ENCODE measurements around the gene MAPT. TPM values are rescaled to one million over a fixed set of nuclear protein-coding genes. Genes with fewer than 3 reads are reported as not detected.

MAPT gene
- total RNA-seq, 1 donor from 2014 or later: 0.06 TPM

GRCh38 chr17:45997166-45997565 is 102.8 kb downstream of the MAPT start:
- TF ChIP-seq CTCF (conservative IDR thresholded peaks at IDR 0.05; ENCODE audit: low read depth, low read length): no peak
- DNase-seq (ENCODE audit: low read depth): no peak
- no peak overlapping the region for H3K4me3 ChIP-seq (ENCODE audit: low read depth, low read length)

GRCh38 chr17:45997624-45998023 is 103.3 kb downstream of the MAPT start:
- TF ChIP-seq CTCF (conservative IDR thresholded peaks at IDR 0.05; ENCODE audit: low read depth, low read length): no peak
- no peak for DNase-seq (ENCODE audit: low read depth)
- H3K4me3 ChIP-seq (ENCODE audit: low read depth, low read length): no peak overlapping the region

- DNase-seq (ENCODE audit: low read depth): no peak
- TF ChIP-seq CTCF (conservative IDR thresholded peaks at IDR 0.05; ENCODE audit: low read depth, low read length): no peak
- no peak within 1 kb of the TSS for H3K4me3 ChIP-seq (ENCODE audit: low read depth, low read length)
Measured at GRCh38 chr17:45998987-45999899, 104.9 kb downstream of the MAPT start, which contains the start of gene STH. STH (plus strand) TSS chr17:45999250; CDS start chr17:45999280, 30 bp downstream.

GRCh38 chr17:45999900-46000290 is 105.5 kb downstream of the MAPT start:
- no peak for TF ChIP-seq CTCF (conservative IDR thresholded peaks at IDR 0.05; ENCODE audit: low read depth, low read length)
- DNase-seq (ENCODE audit: low read depth): no peak
- no peak overlapping the region for H3K4me3 ChIP-seq (ENCODE audit: low read depth, low read length)

- no peak for TF ChIP-seq CTCF (conservative IDR thresholded peaks at IDR 0.05; ENCODE audit: low read depth, low read length)
- no peak overlapping the region for H3K4me3 ChIP-seq (ENCODE audit: low read depth, low read length)
- no peak for DNase-seq (ENCODE audit: low read depth)
Measured at GRCh38 chr17:46000292-46000691, 105.9 kb downstream of the MAPT start.

- no peak for TF ChIP-seq CTCF (conservative IDR thresholded peaks at IDR 0.05; ENCODE audit: low read depth, low read length)
- no peak for DNase-seq (ENCODE audit: low read depth)
- H3K4me3 ChIP-seq (ENCODE audit: low read depth, low read length): no peak overlapping the region
Measured at GRCh38 chr17:46000757-46001156, 106.4 kb downstream of the MAPT start.

Measured in epithelial cell of proximal tubule (primary cell).